ENCODE results near the gene PNKP.
A peak's percentile ranks its signal among the peaks of the same experiment; 100 is the strongest.

Gene PNKP

DNA sequence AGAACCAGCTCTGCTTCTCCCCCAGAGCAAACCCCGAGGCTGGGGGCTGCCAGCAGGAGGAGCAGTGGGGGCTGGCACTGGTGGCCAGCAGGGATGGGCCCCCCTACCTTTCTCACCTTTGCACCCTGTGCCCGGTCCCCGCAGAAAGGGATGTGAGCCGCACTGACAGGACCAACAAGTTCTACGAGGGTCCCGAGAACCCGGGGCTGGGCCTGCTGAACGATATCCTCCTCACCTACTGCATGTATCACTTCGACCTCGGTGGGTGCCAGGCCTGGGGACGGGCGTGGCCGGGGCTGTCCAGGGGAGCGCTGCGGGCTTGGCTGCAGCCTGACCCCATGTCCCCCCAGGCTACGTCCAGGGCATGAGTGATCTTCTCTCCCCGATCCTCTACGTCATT is 16.7 kb upstream of the PNKP start:
- H3K4me3 ChIP-seq (replicated peaks in 1 of 2; ENCODE audit: low read depth in 2 of 2, low read length in 2 of 2), result no peak overlapping the region
- TF ChIP-seq, protein P1, sequence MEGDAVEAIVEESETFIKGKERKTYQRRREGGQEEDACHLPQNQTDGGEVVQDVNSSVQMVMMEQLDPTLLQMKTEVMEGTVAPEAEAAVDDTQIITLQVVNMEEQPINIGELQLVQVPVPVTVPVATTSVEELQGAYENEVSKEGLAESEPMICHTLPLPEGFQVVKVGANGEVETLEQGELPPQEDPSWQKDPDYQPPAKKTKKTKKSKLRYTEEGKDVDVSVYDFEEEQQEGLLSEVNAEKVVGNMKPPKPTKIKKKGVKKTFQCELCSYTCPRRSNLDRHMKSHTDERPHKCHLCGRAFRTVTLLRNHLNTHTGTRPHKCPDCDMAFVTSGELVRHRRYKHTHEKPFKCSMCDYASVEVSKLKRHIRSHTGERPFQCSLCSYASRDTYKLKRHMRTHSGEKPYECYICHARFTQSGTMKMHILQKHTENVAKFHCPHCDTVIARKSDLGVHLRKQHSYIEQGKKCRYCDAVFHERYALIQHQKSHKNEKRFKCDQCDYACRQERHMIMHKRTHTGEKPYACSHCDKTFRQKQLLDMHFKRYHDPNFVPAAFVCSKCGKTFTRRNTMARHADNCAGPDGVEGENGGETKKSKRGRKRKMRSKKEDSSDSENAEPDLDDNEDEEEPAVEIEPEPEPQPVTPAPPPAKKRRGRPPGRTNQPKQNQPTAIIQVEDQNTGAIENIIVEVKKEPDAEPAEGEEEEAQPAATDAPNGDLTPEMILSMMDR (IDR thresholded peaks at IDR 0.05; ENCODE audit: low read depth, low read length), result no peak
- no peak for DNase-seq (ENCODE audit: low read depth in 2 of 2)

DNA sequence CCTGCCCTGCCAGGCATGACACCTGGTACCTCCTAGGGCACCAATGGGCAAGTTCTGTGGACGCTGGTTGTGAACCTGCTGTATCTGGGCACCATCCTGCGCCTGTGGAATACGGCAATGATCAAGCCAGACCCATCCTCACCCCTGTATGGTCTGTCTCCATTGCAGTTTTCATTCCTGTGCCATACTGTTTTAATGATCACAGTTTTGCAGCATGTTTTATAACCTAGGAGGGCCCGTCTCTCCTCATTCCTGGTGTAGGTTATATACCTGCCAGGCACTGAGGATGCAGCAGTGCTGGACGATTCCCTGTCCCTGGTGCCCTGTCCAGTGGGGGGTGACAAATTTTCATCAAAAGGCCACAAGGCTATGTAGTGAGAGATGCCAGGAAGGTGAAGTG is 15.7 kb upstream of the PNKP start:
- no peak overlapping the region for H3K4me3 ChIP-seq (replicated peaks in 1 of 2; ENCODE audit: low read depth in 2 of 2, low read length in 2 of 2)

DNA sequence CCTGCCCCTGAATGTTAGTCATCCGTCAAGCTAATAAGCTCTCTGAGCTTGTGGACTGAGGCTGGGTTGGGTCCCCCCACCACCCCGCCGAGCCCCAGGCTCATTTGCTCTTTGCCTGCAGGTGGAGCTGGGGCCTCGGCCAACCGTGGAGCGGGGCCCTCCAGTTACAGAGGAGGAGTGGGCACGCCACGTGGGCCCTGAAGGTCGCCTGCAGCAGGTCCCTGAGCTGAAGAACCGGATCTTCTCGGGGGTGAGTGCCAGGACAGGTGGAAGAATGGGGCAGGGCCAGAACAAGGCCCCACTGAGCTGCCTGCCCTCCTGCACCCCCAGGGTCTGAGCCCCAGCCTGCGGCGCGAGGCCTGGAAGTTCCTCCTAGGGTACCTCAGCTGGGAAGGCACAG is 15.3 kb upstream of the PNKP start:
- H3K4me3 ChIP-seq (replicated peaks in 1 of 2; ENCODE audit: low read depth in 2 of 2, low read length in 2 of 2), result no peak overlapping the region
- DNase-seq (ENCODE audit: low read depth in 2 of 2), result no peak
- TF ChIP-seq, protein P1 (IDR thresholded peaks at IDR 0.05; ENCODE audit: low read depth, low read length), result no peak

More for the DNA sequence above, 15.7 kb upstream of the PNKP start:
- TF ChIP-seq, protein P1 (IDR thresholded peaks at IDR 0.05; ENCODE audit: low read depth, low read length), result no peak
- no peak for DNase-seq (ENCODE audit: low read depth in 2 of 2)

DNA sequence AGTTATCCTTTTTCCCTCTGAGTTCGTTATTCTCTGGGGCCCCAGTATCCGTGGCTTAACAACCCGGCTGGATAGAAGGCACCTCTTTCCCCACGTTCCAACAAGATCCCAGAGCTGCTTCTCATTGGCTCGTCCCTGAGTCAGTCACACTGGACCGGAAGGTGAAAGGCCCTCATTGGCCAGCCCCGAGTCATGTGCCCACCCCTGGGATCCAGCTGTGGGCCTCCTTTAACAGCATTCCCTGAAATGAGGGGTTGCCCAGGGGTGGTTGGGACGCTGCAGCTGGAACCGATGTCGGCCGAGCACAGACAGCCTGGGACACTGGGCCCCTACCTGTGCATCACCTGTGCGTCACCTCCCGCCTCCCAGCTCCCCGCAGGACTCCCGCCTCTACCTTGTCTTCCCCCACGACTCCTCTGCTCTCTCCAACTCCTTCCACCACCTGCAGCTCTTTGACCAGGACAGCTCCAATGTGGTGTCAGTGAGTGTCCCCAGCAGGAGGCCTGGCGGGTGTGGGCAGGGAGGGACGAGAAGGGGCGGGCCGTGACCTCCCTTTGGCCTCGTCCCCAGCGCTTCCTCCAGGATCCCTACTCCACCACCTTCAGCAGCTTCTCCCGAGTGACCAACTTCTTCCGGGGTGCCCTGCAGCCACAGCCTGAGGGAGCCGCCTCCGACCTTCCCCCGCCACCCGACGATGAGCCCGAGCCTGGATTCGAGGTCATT is 14.5 kb upstream of the PNKP start:
- TF ChIP-seq, protein P1 (IDR thresholded peaks at IDR 0.05; ENCODE audit: low read depth, low read length), result no peak
- DNase-seq (ENCODE audit: low read depth in 2 of 2), result peak in 1 of 2 donors; percentile 41
- no peak overlapping the region for H3K4me3 ChIP-seq (replicated peaks in 1 of 2; ENCODE audit: low read depth in 2 of 2, low read length in 2 of 2)

DNA sequence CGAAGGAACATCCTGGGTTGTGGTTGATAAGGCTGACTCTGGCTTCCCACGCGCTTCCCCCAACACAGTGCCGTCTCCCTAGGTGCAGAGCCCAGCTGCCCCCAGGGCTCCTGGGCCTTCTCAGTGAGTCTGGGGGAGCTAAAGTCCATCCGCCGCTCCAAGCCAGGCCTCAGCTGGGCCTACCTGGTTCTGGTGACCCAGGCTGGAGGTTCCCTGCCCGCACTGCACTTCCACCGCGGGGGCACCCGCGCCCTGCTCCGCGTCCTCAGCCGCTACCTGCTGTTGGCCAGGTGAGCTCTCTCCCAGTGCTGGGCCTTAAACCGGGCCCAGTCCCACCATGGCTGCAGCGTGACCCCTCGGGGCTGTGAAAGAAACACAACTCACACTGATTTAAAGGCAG is 13.8 kb upstream of the PNKP start:
- TF ChIP-seq, protein P1 (IDR thresholded peaks at IDR 0.05; ENCODE audit: low read depth, low read length), result no peak
- H3K4me3 ChIP-seq (replicated peaks in 1 of 2; ENCODE audit: low read depth in 2 of 2, low read length in 2 of 2), result no peak overlapping the region
- DNase-seq (ENCODE audit: low read depth in 2 of 2), result no peak

DNA sequence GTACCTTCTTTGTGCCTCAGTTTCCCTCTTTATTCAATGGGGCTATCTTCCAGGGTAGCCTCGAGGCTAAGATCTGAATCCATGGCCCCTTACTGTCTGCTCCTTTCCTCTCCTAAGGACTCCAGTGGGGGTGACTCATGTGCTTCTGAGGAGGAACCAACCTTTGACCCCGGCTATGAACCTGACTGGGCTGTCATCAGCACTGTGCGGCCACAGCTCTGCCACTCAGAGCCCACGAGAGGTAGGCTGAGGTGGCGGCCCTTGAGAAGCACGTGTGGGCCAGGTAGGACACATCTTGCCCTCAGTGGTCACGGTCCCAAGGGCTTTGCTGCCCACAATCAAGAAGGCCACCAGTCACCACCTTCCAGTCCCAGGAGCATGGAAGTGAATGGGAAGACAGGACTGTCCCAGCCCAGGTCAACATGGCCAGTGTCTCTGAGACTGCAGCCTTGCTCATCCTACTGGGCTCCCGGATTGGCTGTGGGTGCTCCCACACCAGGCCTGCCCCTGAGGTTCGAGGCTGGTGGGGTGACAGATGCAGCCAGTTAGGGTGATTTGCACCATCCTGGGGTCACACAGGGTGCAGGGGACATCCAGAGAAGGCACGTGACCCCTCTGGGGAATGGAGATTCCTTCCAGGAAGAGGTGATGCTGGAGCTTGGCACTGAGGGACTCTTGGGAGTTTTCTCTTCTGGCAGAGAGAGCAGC is 12.9 kb upstream of the PNKP start:
- TF ChIP-seq, protein P1 (IDR thresholded peaks at IDR 0.05; ENCODE audit: low read depth, low read length), result no peak
- no peak overlapping the region for H3K4me3 ChIP-seq (replicated peaks in 1 of 2; ENCODE audit: low read depth in 2 of 2, low read length in 2 of 2)
- no peak for DNase-seq (ENCODE audit: low read depth in 2 of 2)

All from cardiac fibroblast (primary cell).